Superior temporal gyrus (tissue), 1 donor: ENCODE results near the gene CNR2.
"Not testable (repeated sequence)": the region's sequence is repeated elsewhere in the genome, so short reads cannot be mapped to it uniquely, and the experiment has no call there.

Experiments used
- DNase-seq: peaks from one replicate; pipeline ENCODE4 v3.0.0-alpha.2; 2016; ENCODE audit errors: extremely low spot score

Gene CNR2

GRCh38 chr1:23885222-23885621 is 27.9 kb downstream of the CNR2 start:
- no peak for DNase-seq

GRCh38 chr1:23882746-23883145 is 30.4 kb downstream of the CNR2 start:
- DNase-seq: no peak

GRCh38 chr1:23879809-23880208 is 33.4 kb downstream of the CNR2 start:
- no peak for DNase-seq

- no peak for DNase-seq
These were observed 34.5 kb downstream of the CNR2 start for GRCh38 chr1:23878668-23879067.

GRCh38 chr1:23875382-23875781 is 37.8 kb downstream of the CNR2 start:
- no peak for DNase-seq

GRCh38 chr1:23872421-23872820 is 40.7 kb downstream of the CNR2 start:
- no peak for DNase-seq

GRCh38 chr1:23869051-23869450 is 44.1 kb downstream of the CNR2 start:
- DNase-seq: no peak

GRCh38 chr1:23868557-23869016 is 44.6 kb downstream of the CNR2 start:
- peak; percentile 48 for DNase-seq

GRCh38 chr1:23867895-23868556 is 45.1 kb downstream of the CNR2 start, which contains the start of gene FUCA1:
FUCA1 (minus strand) TSS chr1:23868290; CDS start chr1:23868286, 4 bp downstream.
- peak; percentile 97 for DNase-seq

- no peak for DNase-seq
These were observed 45.6 kb downstream of the CNR2 start for GRCh38 chr1:23867542-23867894.

GRCh38 chr1:23865543-23865930 is 47.6 kb downstream of the CNR2 start:
- no peak for DNase-seq

GRCh38 chr1:23864801-23865542 is 48.2 kb downstream of the CNR2 start:
- DNase-seq: no peak

- DNase-seq: no peak
These were observed 50.5 kb downstream of the CNR2 start for GRCh38 chr1:23862640-23863039.

GRCh38 chr1:23854568-23854967 is 58.6 kb downstream of the CNR2 start:
- DNase-seq: no peak

- not testable (repeated sequence) for DNase-seq
These were observed 60.0 kb downstream of the CNR2 start for GRCh38 chr1:23853124-23853523.

GRCh38 chr1:23851406-23851805 is 61.8 kb downstream of the CNR2 start:
- DNase-seq: not testable (repeated sequence)

GRCh38 chr1:23848673-23849616 is 64.2 kb downstream of the CNR2 start:
- peak; percentile 53 for DNase-seq

- DNase-seq: not testable (repeated sequence)
These were observed 65.6 kb downstream of the CNR2 start for GRCh38 chr1:23847482-23848095.

GRCh38 chr1:23845163-23845562 is 68.0 kb downstream of the CNR2 start:
- no peak for DNase-seq

- no peak for DNase-seq
These were observed 69.5 kb downstream of the CNR2 start for GRCh38 chr1:23843644-23844043.

GRCh38 chr1:23838401-23838866 is 74.7 kb downstream of the CNR2 start:
- no peak for DNase-seq

GRCh38 chr1:23837908-23838307 is 75.3 kb downstream of the CNR2 start:
- no peak for DNase-seq
